Psoas muscle (tissue), 8 donors: Measurements from ENCODE around the gene SYNGR2. TPM values are rescaled to one million over a fixed set of nuclear protein-coding genes. Genes with fewer than 3 reads are reported as not detected.
A peak's percentile ranks its signal among the peaks of the same experiment; 100 is the strongest.

ENCODE experiments used
- ATAC-seq, 4 donors: fragments of 200-7000 bp; cut with Tn5 transposase; one replicate each; pipeline ENCODE4 v1.9.1; 2020; ENCODE audit warnings: moderate library complexity in 3 of 4, mild to moderate bottlenecking in 2 of 4
- DNase-seq, 2 donors: peaks; one replicate each; pipeline ENCODE4 v3.0.0-alpha.2; 2020
- H3K27ac ChIP-seq: fragments of 200-600 bp; one replicate; pipeline ENCODE4 v1.8.0; 2022
- H3K27me3 ChIP-seq, 3 donors: fragments of 200-600 bp in 1 of 3; one replicate each; pipeline versions ENCODE4 v1.6.1 to v1.8.0; 2013 to 2022; ENCODE audit warnings: low read length in 2 of 3, mild to moderate bottlenecking in 2 of 3, moderate library complexity in 1 of 3; ENCODE audit not compliant: insufficient read depth in 3 of 3
- H3K36me3 ChIP-seq, 2 donors: fragments of 200-600 bp in 1 of 2; one replicate each; pipeline versions ENCODE4 v1.6.1 to v1.8.0; 2013 to 2022; ENCODE audit warnings: low read depth in 1 of 2, mild to moderate bottlenecking in 1 of 2, moderate library complexity in 1 of 2; ENCODE audit not compliant: insufficient read depth in 1 of 2
- H3K4me1 ChIP-seq: fragments of 200-600 bp; one replicate; pipeline ENCODE4 v1.8.0; 2022
- H3K4me3 ChIP-seq: fragments of 200-600 bp; one replicate; pipeline ENCODE4 v1.8.0; 2022; ENCODE audit warnings: mild to moderate bottlenecking
- H3K9me3 ChIP-seq: fragments of 200-600 bp; one replicate; pipeline ENCODE4 v1.8.0; 2022
- CTCF ChIP-seq: fragments of 200-600 bp; IDR thresholded peaks from one replicate; pipeline ENCODE4 v1.8.0; 2022; ENCODE audit warnings: antibody characterized with exemption
- WGBS, 3 donors: extraction: QIAGEN DNeasy Blood & Tissue Kit; methylation state at CpG; one replicate each; pipeline versions ENCODE4 v1.1.6 to v1.1.7; 2013; 5-methylcytosine and 5-hydroxymethylcytosine counted together
- intact Hi-C, 2 donors: fragments of 100-400 bp; cut with DNase I; formaldehyde crosslinking; loops; one replicate each; pipeline versions ENCODE4 v1.11.0 to v1.14.2; 2022
- polyA plus RNA-seq, 3 donors: library from polyadenylated mRNA; stranded (reverse); fragments of 200-250 nt; gene quantifications; one replicate each; pipeline ENCODE4 v1.2.3, GENCODE V29; 2013
- total RNA-seq, 4 donors: library from RNA; stranded (reverse); fragmentation: NEBNext Ultra II Directional in 2 of 4; extraction: Animal tissue kit (Norgen Biotek cat#: 25700) in 2 of 4; gene quantifications; one replicate each; pipeline versions ENCODE4 v1.2.1 to v1.2.4, GENCODE V29; 2021 to 2023
- donor health status: healthy with polysubstance abuse.
- donor health status: DM: no; HTN: no; CAD: no; lungs with moderate emphysema.
- donor health status: Bipolar disorder and iron deficiency.
- donor health status: healthy.
- donor health status: DM: yes; HTN: yes; CAD: no.
- donor health status: DM: no; HTN: no; CAD: no.
- donor health status: DM: no; HTN: no; CAD: no.
- donor health status: DM: yes; HTN: yes; CAD: no.

The SYNGR2 gene
- total and polyA plus RNA-seq, 7 donors: 61.7 to 313 (median 181) TPM

- Histone ChIP-seq H3K9me3 (no peaks in the 10 kb centered on the region), H3K4me3 (no peak overlapping the region), H3K27me3 (no peaks in the 10 kb centered on the region), H3K27ac (peak overlapping the region; percentile 98), H3K36me3 (peaks cover 0 to 12% of the 10 kb centered on the region in 2 donors), H3K4me1 (peaks cover 65% of the 10 kb centered on the region)
- peak; percentile 74 to 85 for DNase-seq
- ATAC-seq: peak in 3 of 4 donors; percentile 15 to 38 (median 20)
- 26 to 43% (median 30%) methylated on average over 14 of the region's 14 CpGs for WGBS, 3 donors
- TF ChIP-seq CTCF: peak; percentile 84
- intact Hi-C loops: loop anchor here in 1 of 2 donors (2.0 kb wide), 1 partner anchor 64 kb away; no protein-coding TSS in a partner anchor
These were observed 8.2 kb downstream of the SYNGR2 start for GRCh38 chr17:78176548-78177025.

DNA sequence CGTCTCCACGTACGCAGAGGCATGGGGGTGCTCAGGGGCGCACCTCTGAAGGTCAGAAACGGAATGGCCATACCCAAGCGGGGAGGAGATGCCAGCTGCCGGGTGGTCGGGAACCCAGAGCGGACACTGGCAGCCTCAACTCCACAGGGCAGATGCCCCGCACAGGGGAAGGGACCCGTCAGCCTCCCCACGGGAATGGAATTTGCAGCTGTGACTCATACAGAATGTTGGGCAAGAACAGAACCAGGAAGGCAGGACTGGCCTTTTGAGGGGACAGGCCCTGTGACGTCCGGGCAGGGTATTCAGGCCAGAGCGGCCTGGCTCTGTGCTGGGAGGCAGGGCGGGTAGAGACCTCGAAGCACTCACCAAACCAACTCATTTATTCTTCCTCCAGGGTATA lies 11.0 kb downstream of the SYNGR2 start:
- intact Hi-C loops: no loop called here
- peak; percentile 20 to 70 (median 52) for ATAC-seq

DNA sequence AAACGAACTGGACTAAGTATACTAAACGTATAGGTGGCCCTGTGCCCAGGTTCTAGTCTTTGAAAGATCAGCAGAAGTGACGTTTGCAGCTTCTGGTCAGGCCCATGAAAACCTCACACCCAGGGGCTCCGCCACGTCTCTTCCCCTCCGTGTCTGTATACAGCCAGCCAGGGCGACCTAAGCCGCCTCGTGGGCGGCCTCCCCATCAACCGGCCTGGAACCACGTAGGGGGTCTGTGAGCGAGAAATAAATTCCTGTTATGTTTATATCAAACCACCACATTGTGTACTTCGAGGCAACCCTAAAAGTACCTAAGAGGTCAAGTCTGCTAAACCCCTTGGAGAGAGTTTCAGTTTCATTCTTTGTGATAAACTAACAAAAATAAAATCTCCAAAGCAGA lies 11.7 kb downstream of the SYNGR2 start:
- no peak for TF ChIP-seq CTCF
- Histone ChIP-seq H3K4me3 (no peak overlapping the region), H3K36me3 (no peaks in the 10 kb centered on the region), H3K9me3 (no peaks in the 10 kb centered on the region), H3K27ac (peak overlapping the region; percentile 66), H3K27me3 (no peaks in the 10 kb centered on the region), H3K4me1 (peaks cover 30% of the 10 kb centered on the region)
- no peak for DNase-seq
- ATAC-seq: no peak
- WGBS, 3 donors: 70 to 82% (median 73%) methylated on average over 14 of the region's 14 CpGs
- intact Hi-C loops: loop anchor here in 1 of 2 donors (5.0 kb wide), 1 partner anchor 38 kb away; no protein-coding TSS in a partner anchor

More for the DNA sequence above, 11.0 kb downstream of the SYNGR2 start:
- 37 to 66% (median 50%) methylated on average over 17 of the region's 17 CpGs for WGBS, 3 donors
- no peaks in the 10 kb centered on the region for H3K9me3 ChIP-seq
- no peak overlapping the region for H3K4me3 ChIP-seq
- TF ChIP-seq CTCF: no peak
- H3K4me1 ChIP-seq: peaks cover 37% of the 10 kb centered on the region
- DNase-seq: peak; percentile 63 to 68
- no peaks in the 10 kb centered on the region for H3K36me3 ChIP-seq
- H3K27ac ChIP-seq: peak overlapping the region; percentile 66
- H3K27me3 ChIP-seq: no peaks in the 10 kb centered on the region

DNA sequence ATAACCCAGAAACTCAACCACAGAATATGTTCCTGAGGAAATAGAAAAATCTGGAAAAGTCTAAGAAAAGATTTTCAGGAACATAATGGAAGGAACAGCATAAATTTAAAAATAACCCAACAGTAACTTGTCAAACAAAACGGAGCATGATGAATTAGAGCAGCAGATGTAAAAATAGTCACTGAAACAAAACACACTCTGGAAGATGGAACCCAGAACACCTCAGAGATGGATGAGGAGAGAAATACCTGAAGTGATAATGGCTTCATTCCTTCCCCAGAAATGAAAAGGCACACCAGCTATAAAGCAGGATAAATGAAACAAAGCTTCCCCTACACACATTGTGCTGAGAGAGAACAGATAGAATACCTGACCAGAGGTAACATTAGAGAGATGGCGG lies 12.1 kb downstream of the SYNGR2 start:
- no peak for TF ChIP-seq CTCF
- no peaks in the 10 kb centered on the region for H3K9me3 ChIP-seq
- H3K36me3 ChIP-seq: no peaks in the 10 kb centered on the region
- DNase-seq (no peak), ATAC-seq (no peak)
- H3K4me1 ChIP-seq: peaks cover 26% of the 10 kb centered on the region
- H3K4me3 ChIP-seq: no peak overlapping the region
- intact Hi-C loops: loop anchor here in 1 of 2 donors (5.0 kb wide), 1 partner anchor 38 kb away; no protein-coding TSS in a partner anchor
- peak overlapping the region; percentile 66 for H3K27ac ChIP-seq
- WGBS, 3 donors: 58 to 61% (median 60%) methylated on average over 2 of the region's 2 CpGs
- no peaks in the 10 kb centered on the region for H3K27me3 ChIP-seq

DNA sequence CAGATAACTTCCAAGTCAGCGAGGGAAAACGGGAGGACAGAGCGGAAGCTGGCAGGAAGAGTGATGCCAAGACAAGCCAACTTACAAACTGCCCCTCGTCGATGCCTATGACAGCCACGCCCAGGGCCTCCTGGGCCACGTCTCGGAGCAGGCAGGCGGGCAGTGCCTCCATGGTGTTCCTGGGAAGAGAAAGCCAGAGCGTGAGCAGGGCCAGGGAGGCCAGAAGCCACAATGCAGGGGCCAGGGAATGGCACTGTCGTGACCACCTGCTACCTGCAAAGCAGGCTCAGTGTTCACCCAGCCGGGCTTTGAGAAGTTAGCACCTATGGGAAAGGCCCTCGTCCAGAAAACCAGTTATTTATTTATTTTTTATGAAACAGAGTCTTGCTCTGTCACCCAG lies 14.1 kb downstream of the SYNGR2 start:
- no peaks in the 10 kb centered on the region for H3K27me3 ChIP-seq
- 94 to 96% (median 94%) methylated on average over 13 of the region's 13 CpGs for WGBS, 3 donors
- peaks cover 12% of the 10 kb centered on the region for H3K4me1 ChIP-seq
- H3K4me3 ChIP-seq: no peak overlapping the region
- intact Hi-C loops: loop anchor here in 1 of 2 donors (5.0 kb wide), 1 partner anchor 40 kb away; no protein-coding TSS in a partner anchor
- no peak for TF ChIP-seq CTCF
- no peak overlapping the region for H3K27ac ChIP-seq
- H3K9me3 ChIP-seq: no peaks in the 10 kb centered on the region
- DNase-seq (no peak), ATAC-seq (no peak)
- no peaks in the 10 kb centered on the region for H3K36me3 ChIP-seq
